ENCODE measurements around the gene FUT3. TPM values are rescaled to one million over a fixed set of nuclear protein-coding genes. Genes with fewer than 3 reads are reported as not detected.
A peak's percentile ranks its signal among the peaks of the same experiment; 100 is the strongest.

FUT3 gene
- total and polyA plus RNA-seq, 2 of the 4 experiments (the other 2 are of a cell fraction): not detected

GRCh38 chr19:5827342-5827890 lies 23.8 kb downstream of the FUT3 start:
- Histone ChIP-seq H3K23ac (ENCODE audit: low read depth, low read length) (no peak overlapping the region), H3K36me3 (ENCODE audit: control insufficient read depth, insufficient read depth, low read length) (no peaks in the 10 kb centered on the region), H3K27ac (ENCODE audit: insufficient read depth, low read length) (no peak overlapping the region), H3K18ac (ENCODE audit: low read depth, low read length) (peak overlapping the region; percentile 5; the same call in 1 of the 2 replicates), H2BK120ac (ENCODE audit: low read depth, low read length) (no peak overlapping the region), H2BK20ac (ENCODE audit: low read depth, low read length) (no peak overlapping the region), H3K4me3 (ENCODE audit: insufficient read depth, low read depth, low read length) (peak overlapping the region; percentile 59), H3K4me1 (ENCODE audit: control insufficient read depth, insufficient read depth, low read length) (peaks cover 10% of the 10 kb centered on the region), H3K9me3 (ENCODE audit: control insufficient read depth, insufficient read depth, low read length) (no peaks in the 10 kb centered on the region), H3K79me1 (ENCODE audit: low read depth in 1 of 2, low read length in 2 of 2) (peaks cover 0 to 6% of the 10 kb centered on the region in 2 experiments; a peak in 2 of 4 replicates), H4K8ac (ENCODE audit: low read depth in 2 of 2, low read length in 2 of 2) (peak overlapping the region; percentile 94 to 97), H3K27me3 (ENCODE audit: control insufficient read depth, insufficient read depth, low read length) (no peaks in the 10 kb centered on the region; the same call in 1 of the 2 replicates), H3K56ac (ENCODE audit: extremely low read depth, insufficient read depth, low read length) (no peak overlapping the region), H4K5ac (ENCODE audit: low read depth, low read length) (peak overlapping the region; percentile 81), H3K4ac (ENCODE audit: low read depth, low read length) (peak overlapping the region; percentile 79), H3K4me2 (ENCODE audit: low read depth, low read length) (peak overlapping the region; percentile 46; the same call in 1 of the 2 replicates), H2AK5ac (ENCODE audit: low read depth, low read length) (peak overlapping the region; percentile 66; the same call in 1 of the 2 replicates), H2BK5ac (ENCODE audit: low read depth, low read length, poor library complexity, severe bottlenecking) (no peak overlapping the region), H2BK15ac (ENCODE audit: low read depth, low read length) (no peak overlapping the region), H2AK9ac (replicated peaks; ENCODE audit: low read depth, low read length, poor library complexity) (peak overlapping the region; percentile 58), H3K9me1 (ENCODE audit: insufficient read depth, low read length) (peaks cover 4% of the 10 kb centered on the region; the same call in 1 of the 2 replicates), H3K14ac (replicated peaks; ENCODE audit: low read depth, low read length) (no peak overlapping the region), H3K9ac (ENCODE audit: low read depth, low read length) (peak overlapping the region; percentile 56; the same call in 1 of the 2 replicates), H2AFZ (replicated peaks; ENCODE audit: low read length, poor library complexity) (peak overlapping the region; percentile 97), H4K91ac (ENCODE audit: insufficient read depth, low read depth, low read length) (no peak overlapping the region; the same call in 1 of the 2 replicates), H4K20me1 (ENCODE audit: insufficient read depth, low read length) (no peaks in the 10 kb centered on the region)
- no peak for TF ChIP-seq SMC3 (IDR thresholded peaks at IDR 0.05; ENCODE audit: low read depth, low read length)
- TF ChIP-seq BHLHE40 (IDR thresholded peaks at IDR 0.05; ENCODE audit: low read depth, low read length): no peak
- no peak for TF ChIP-seq CEBPB (IDR thresholded peaks at IDR 0.05; ENCODE audit: low read depth, low read length)
- no peak for TF ChIP-seq FOS (IDR thresholded peaks at IDR 0.05; ENCODE audit: low read depth, low read length)
- no peak for TF ChIP-seq RFX5 (IDR thresholded peaks at IDR 0.05; ENCODE audit: low read depth, low read length)
- no peak for TF ChIP-seq NFE2L2 (IDR thresholded peaks at IDR 0.05; ENCODE audit: low read depth, low read length)
- no peak for TF ChIP-seq RAD21 (IDR thresholded peaks at IDR 0.05; ENCODE audit: low read length)
- no peak for TF ChIP-seq MAZ (IDR thresholded peaks at IDR 0.05; ENCODE audit: borderline replicate concordance, low read depth, low read length)
- no peak for TF ChIP-seq USF2 (IDR thresholded peaks at IDR 0.05; ENCODE audit: low read depth, low read length)
- no peak for TF ChIP-seq ELK1 (IDR thresholded peaks at IDR 0.05; ENCODE audit: borderline replicate concordance, low read depth, low read length)
- no peak for TF ChIP-seq CHD1 (IDR thresholded peaks at IDR 0.05; ENCODE audit: low read depth, low read length)
- no peak for TF ChIP-seq MXI1 (IDR thresholded peaks at IDR 0.05; ENCODE audit: borderline replicate concordance, low read depth, low read length)
- in situ Hi-C loops (cut with MboI; ENCODE audit: low sequenced_read_pairs) (no loop called here), intact Hi-C loops (cut with micrococcal nuclease) (loop anchor here (5.0 kb wide), 1 partner anchor 65 kb away; no protein-coding TSS in a partner anchor), dilution Hi-C loops (cut with HindIII; ENCODE audit: low sequenced_read_pairs, unreplicated experiment) (no loop called here)
- WGBS, 2 experiments (ENCODE audit: extremely low coverage in 2 of 2, insufficient read length in 1 of 2): 15% methylated on average over 18 of the region's 37 CpGs; no CpG with 5 or more reads in 1 of the 2 experiments
- no peak for DNase-seq
- POLR2A ChIA-PET (ENCODE audit: unreplicated experiment): interaction anchor here (0.5 to 0.9 kb wide), 3 partner anchors 23 to 99 kb away, joined by 3 read pairs; no protein-coding TSS in a partner anchor
- ATAC-seq (ENCODE audit: low read depth): no peak
- CTCF ChIA-PET: interaction anchor here (0.9 to 2.2 kb wide), 2 partner anchors 23 to 63 kb away, joined by 3 to 7 read pairs; no protein-coding TSS in a partner anchor
- no TSS peak for BruUV-seq (replicated peaks)
